HG02885 (cell line): Measurements from ENCODE around the gene CD244.

Source experiments
- ATAC-seq: cut with Tn5 transposase; IDR thresholded peaks from one replicate; pipeline ENCODE4 v1.9.1; 2021; ENCODE audit warnings: mild to moderate bottlenecking; ENCODE audit not compliant: unreplicated experiment, poor library complexity

CD244 gene

GRCh38 chr1:160818207-160818937 lies 44.3 kb downstream of the CD244 start:
- no peak for ATAC-seq

- ATAC-seq: no peak
Observed at GRCh38 chr1:160814856-160815255, 47.8 kb downstream of the CD244 start.

- no peak for ATAC-seq
Observed at GRCh38 chr1:160814316-160814715, 48.4 kb downstream of the CD244 start.

- no peak for ATAC-seq
Observed at GRCh38 chr1:160813215-160813614, 49.5 kb downstream of the CD244 start.

GRCh38 chr1:160811147-160811546 lies 51.5 kb downstream of the CD244 start:
- no peak for ATAC-seq

GRCh38 chr1:160810486-160810885 lies 52.2 kb downstream of the CD244 start:
- no peak for ATAC-seq

GRCh38 chr1:160808289-160808688 lies 54.4 kb downstream of the CD244 start:
- no peak for ATAC-seq

- ATAC-seq: no peak
Observed at GRCh38 chr1:160807738-160808137, 54.9 kb downstream of the CD244 start.

- no peak for ATAC-seq
Observed at GRCh38 chr1:160807247-160807646, 55.4 kb downstream of the CD244 start.

GRCh38 chr1:160806784-160807183 lies 55.9 kb downstream of the CD244 start:
- ATAC-seq: no peak

- ATAC-seq: no peak
Observed at GRCh38 chr1:160806109-160806665, 56.5 kb downstream of the CD244 start.

GRCh38 chr1:160801836-160802580 lies 60.7 kb downstream of the CD244 start:
- no peak for ATAC-seq

GRCh38 chr1:160800645-160801408 lies 61.9 kb downstream of the CD244 start:
- ATAC-seq: no peak

- ATAC-seq: no peak
Observed at GRCh38 chr1:160800142-160800541, 62.5 kb downstream of the CD244 start.

- ATAC-seq: no peak
Observed at GRCh38 chr1:160799641-160800040, 63.0 kb downstream of the CD244 start.

- no peak for ATAC-seq
Observed at GRCh38 chr1:160798439-160798838, 64.2 kb downstream of the CD244 start.

- no peak for ATAC-seq
Observed at GRCh38 chr1:160797861-160798273, 64.8 kb downstream of the CD244 start.

GRCh38 chr1:160797271-160797709 lies 65.4 kb downstream of the CD244 start:
- ATAC-seq: peak; percentile 39

- ATAC-seq: peak; percentile 79
Observed at GRCh38 chr1:160795951-160796383, 66.7 kb downstream of the CD244 start, which contains the start of gene LY9. Gene LY9 (plus strand): TSS chr1:160796174. CDS start chr1:160796188, 14 bp downstream.

- ATAC-seq: no peak
Observed at GRCh38 chr1:160794376-160794775, 68.3 kb downstream of the CD244 start.
